HepG2 (cell line): ENCODE data around the gene CASKIN2. TPM values are rescaled to one million over a fixed set of nuclear protein-coding genes. Genes with fewer than 3 reads are reported as not detected.
A peak's percentile ranks its signal among the peaks of the same experiment; 100 is the strongest.
"Not testable (repeated sequence)": the region's sequence is repeated elsewhere in the genome, so short reads cannot be mapped to it uniquely, and the experiment has no call there.

Experiments
- ATAC-seq: fragments of 200-7000 bp; cut with Tn5 transposase; 3 replicates; pipeline ENCODE4 v1.9.1; 2020; ENCODE audit warnings: mild to moderate bottlenecking, moderate library complexity
- BruUV-seq: library from RNA; stranded (reverse); fragments of 400-500 nt; replicated peaks from 2 replicates; lab custom pipeline; 2021; lab: Mats Ljungman, UMichigan
- CTCF ChIA-PET: fragments of 300-600 bp; formaldehyde crosslinking; extraction: SDS; loops from one replicate; lab custom pipeline; 2021; ENCODE audit warnings: low total read pairs, inconsistent platforms, low intra/inter-chr PET ratio; lab: Yijun Ruan, JAX
- POLR2A ChIA-PET: fragments of 350-600 bp; sonication (Branson Sonifier 250); formaldehyde crosslinking; loops from one replicate; lab custom pipeline; 2020; ENCODE audit warnings: antibody characterized with exemption, inconsistent platforms; lab: Yijun Ruan, JAX
- DNase-seq: peaks from one replicate; pipeline ENCODE4 v3.0.0-alpha.2; 2015; ENCODE audit warnings: low spot score
- FAIRE-seq: peaks from 3 replicates; lab custom pipeline; 2011; peaks lifted over from hg19 to GRCh38; lab: Jason Lieb, UNC
- H2AFZ ChIP-seq: one replicate; pipeline ENCODE4 v1.6.1; 2011; ENCODE audit warnings: low read length, inconsistent platforms
- H3K27ac ChIP-seq: fragments of 300-600 bp; 3 replicates; pipeline ENCODE4 v1.8.0; 2011; ENCODE audit warnings: mixed run types, mild to moderate bottlenecking, mixed read lengths, low read length, inconsistent platforms; ENCODE audit not compliant: insufficient read depth; ENCODE audit errors: extremely low read length
- H3K27me3 ChIP-seq, 2 experiments: fragments of 200-600 bp in 1 of 2; 2 replicates in 1 of 2; 3 replicates in 1 of 2; pipeline versions ENCODE4 v1.6.0 to v1.8.0; 2011; ENCODE audit warnings: low read length in 2 of 2, mild to moderate bottlenecking in 2 of 2, moderate library complexity in 2 of 2, inconsistent platforms in 1 of 2; ENCODE audit not compliant: insufficient read depth in 2 of 2, control insufficient read depth in 1 of 2
- H3K36me3 ChIP-seq, 2 experiments: fragments of 200-600 bp in 1 of 2; replicated peaks in 1 of 2; 2 replicates in 1 of 2; 3 replicates in 1 of 2; pipeline versions ENCODE4 v1.5.1 to v1.8.0; 2011; ENCODE audit warnings: low read length in 2 of 2, inconsistent platforms in 1 of 2; ENCODE audit not compliant: insufficient read depth in 2 of 2, control insufficient read depth in 1 of 2
- H3K4me1 ChIP-seq: 2 replicates; pipeline ENCODE4 v1.5.1; 2012; ENCODE audit warnings: low read length, inconsistent platforms; ENCODE audit not compliant: insufficient read depth
- H3K4me2 ChIP-seq: 2 replicates; pipeline ENCODE4 v1.6.0; 2011; ENCODE audit warnings: low read depth, low read length, inconsistent platforms
- H3K4me3 ChIP-seq, 3 experiments: fragments of 200-600 bp in 1 of 3; sonication (generic), shearing (Covaris generic) in 1 of 3; replicated peaks in 1 of 3; 2 replicates each; pipeline ENCODE4 v1.5.1; 2011 to 2016; ENCODE audit warnings: low read length in 3 of 3, inconsistent platforms in 2 of 3, low read depth in 2 of 3, mild to moderate bottlenecking in 2 of 3, control low read depth in 1 of 3, mixed read lengths in 1 of 3; ENCODE audit not compliant: insufficient read depth in 1 of 3
- H3K79me2 ChIP-seq: one replicate; pipeline ENCODE4 v1.6.1; 2011; ENCODE audit warnings: low read length, inconsistent platforms; ENCODE audit not compliant: insufficient read depth
- H3K9ac ChIP-seq: 2 replicates; pipeline ENCODE4 v1.6.0; 2011; ENCODE audit warnings: mild to moderate bottlenecking, low read depth, low read length, inconsistent platforms; ENCODE audit not compliant: insufficient read depth
- H3K9me3 ChIP-seq: 2 replicates; pipeline ENCODE4 v1.5.1; 2012; ENCODE audit warnings: mild to moderate bottlenecking, low read length
- H4K20me1 ChIP-seq: 2 replicates; pipeline ENCODE4 v1.6.0; 2011; ENCODE audit warnings: inconsistent platforms, mild to moderate bottlenecking, low read length, moderate library complexity; ENCODE audit not compliant: insufficient read depth
- HNF4A ChIP-seq: sonication (generic); formaldehyde crosslinking; IDR thresholded peaks from 2 replicates; pipeline ENCODE4 v1.4.0; 2020; ENCODE audit warnings: missing genetic modification reagents
- NR2F6 ChIP-seq, 2 experiments: IDR thresholded peaks; 2 replicates each; pipeline ENCODE4 v1.6.1; 2016; ENCODE audit warnings: antibody characterized with exemption in 1 of 2, mild to moderate bottlenecking in 1 of 2
- SALL1 ChIP-seq: sonication (generic); formaldehyde crosslinking; IDR thresholded peaks from 2 replicates; pipeline ENCODE4 v1.8.0; 2022; ENCODE audit warnings: mild to moderate bottlenecking, missing genetic modification reagents
- SOX13 ChIP-seq, 3 experiments: fragments of 450-650 bp in 1 of 3; sonication (generic) in 1 of 3; formaldehyde crosslinking in 1 of 3; IDR thresholded peaks in 2 of 3; conservative IDR thresholded peaks in 1 of 3; 2 replicates each; pipeline versions ENCODE4 v1.5.0 to v1.6.1; 2016 to 2020; ENCODE audit warnings: antibody characterized with exemption in 1 of 3, mild to moderate bottlenecking in 1 of 3, missing compliant biosample characterization in 1 of 3, missing genetic modification reagents in 1 of 3, moderate library complexity in 1 of 3
- SOX5 ChIP-seq: IDR thresholded peaks from 2 replicates; pipeline ENCODE4 v1.6.1; 2016; ENCODE audit warnings: borderline replicate concordance
- SOX6 ChIP-seq, 2 experiments: fragments of 450-650 bp in 1 of 2; sonication (generic) in 1 of 2; formaldehyde crosslinking in 1 of 2; IDR thresholded peaks; 2 replicates each; pipeline versions ENCODE4 v1.4.0 to v1.6.1; 2017 to 2020; ENCODE audit warnings: antibody characterized with exemption in 1 of 2, mild to moderate bottlenecking in 1 of 2, missing genetic modification reagents in 1 of 2
- TFAP4 ChIP-seq: sonication (generic); IDR thresholded peaks from 2 replicates; pipeline ENCODE4 v1.6.1; 2016; ENCODE audit warnings: low read depth, borderline replicate concordance
- ZBTB38 ChIP-seq: sonication (generic); formaldehyde crosslinking; IDR thresholded peaks from 2 replicates; pipeline ENCODE4 v1.5.1; 2020; ENCODE audit warnings: mild to moderate bottlenecking, missing genetic modification reagents
- ZNF687 ChIP-seq: sonication (generic); formaldehyde crosslinking; IDR thresholded peaks from 2 replicates; pipeline ENCODE4 v1.5.1; 2020; ENCODE audit warnings: mild to moderate bottlenecking, missing genetic modification reagents, moderate library complexity
- ZNF746 ChIP-seq: sonication (generic); formaldehyde crosslinking; IDR thresholded peaks from 2 replicates; pipeline ENCODE4 v1.8.0; 2022; ENCODE audit warnings: mild to moderate bottlenecking, missing genetic modification reagents
- WGBS: methylation state at CpG from one replicate; pipeline ENCODE4 v1.1.6; 2017; ENCODE audit warnings: low lambda C conversion rate; 5-methylcytosine and 5-hydroxymethylcytosine counted together
- in situ Hi-C: cut with HindIII; loops from 2 replicates; pipeline ENCODE4 v1.10.0; 2017; ENCODE audit warnings: low pct_unique_long_range_greater_than_20kb; ENCODE audit not compliant: extremely low pct_ligation_motif_present
- intact Hi-C: fragments of 100-400 bp; cut with micrococcal nuclease; formaldehyde crosslinking; loops from one replicate; pipeline ENCODE4 v1.10.0; 2022; ENCODE audit not compliant: unreplicated experiment
- polyA plus RNA-seq, 8 experiments: library from polyadenylated mRNA; depleted of rRNA in 3 of 8; stranded (reverse) in 7 of 8; unstranded in 1 of 8; fragments of >200 nt; fragmentation: Illumina TruSeq in 4 of 8; extraction: Trizol in 4 of 8; gene quantifications; 2 replicates each; pipeline versions ENCODE4 v1.2.1 to v1.2.3, GENCODE V29; 2011 to 2016; ENCODE audit warnings: low read depth in 4 of 8, missing spikeins in 1 of 8, mixed read lengths in 1 of 8; ENCODE audit not compliant: insufficient read depth in 1 of 8
- total RNA-seq, 5 experiments: library from RNA; depleted of rRNA; stranded (reverse); fragments of >200 nt; fragmentation: Illumina TruSeq; extraction: Trizol; gene quantifications; 2 replicates each; pipeline ENCODE4 v1.2.3, GENCODE V29; 2016; ENCODE audit warnings: low read depth in 1 of 5

CASKIN2 gene
- total and polyA plus RNA-seq, 2 of the 13 experiments (the other 11 are each of a cell fraction or from before 2014, with no cell fraction given): 5.2 to 7.8 TPM

GRCh38 chr17:75477490-75477862 lies 37.9 kb downstream of the CASKIN2 start:
- CTCF ChIA-PET: not testable (repeated sequence)

More at GRCh38 chr17:75477490-75477862, 37.9 kb downstream of the CASKIN2 start:
- POLR2A ChIA-PET: interaction anchor here (0.6 to 1.2 kb wide), 4 partner anchors 18 to 26 kb away, joined by 3 to 6 read pairs (median 4); partner anchors contain the start of gene TMEM94
- BruUV-seq; H3K9me3 ChIP-seq; intact Hi-C loops; H2AFZ ChIP-seq; H3K9ac ChIP-seq; DNase-seq; H3K4me2 ChIP-seq; H3K4me3 ChIP-seq; in situ Hi-C loops; H3K27me3 ChIP-seq; H3K79me2 ChIP-seq; ATAC-seq; H3K27ac ChIP-seq; TF ChIP-seq NR2F6 (CRISPR knock-in tag; IDR thresholded peaks at IDR 0.05); SOX6 (IDR thresholded peaks at IDR 0.05): not testable (repeated sequence)
- peak; percentile 42 for FAIRE-seq
- Histone ChIP-seq H3K4me1 (peaks cover 15% of the 10 kb centered on the region), H3K36me3 (peaks cover 17 to 43% of the 10 kb centered on the region in 2 experiments), H4K20me1 (peaks cover 13% of the 10 kb centered on the region; the same call in 1 of the 2 replicates)
- WGBS: 66% methylated on average over 9 of the region's 11 CpGs
- 0 out of 2 replicates have a peak, but pooled peaks have one; percentile 19 for TF ChIP-seq NR2F6 (IDR thresholded peaks at IDR 0.05)
- 0 out of 2 replicates have a peak, but pooled peaks have one; percentile 33 for TF ChIP-seq ZNF746 (CRISPR knock-in tag)
- TF ChIP-seq SOX6 (CRISPR knock-in tag; IDR thresholded peaks at IDR 0.05): peak; percentile 55
- TF ChIP-seq TFAP4: peak; percentile 60; the same call in 1 of the 2 replicates
- TF ChIP-seq ZBTB38 (CRISPR knock-in tag): peak; percentile 31; the same call in 1 of the 2 replicates
- peak; percentile 58 for TF ChIP-seq SALL1 (CRISPR knock-in tag)
- peak; percentile 17; the same call in 1 of the 2 replicates for TF ChIP-seq SOX13 (IDR thresholded peaks at IDR 0.05)
- peak in 1 of 2 experiments; percentile 44; a peak in 2 of 4 replicates for TF ChIP-seq SOX13 (CRISPR knock-in tag; conservative IDR thresholded peaks at IDR 0.05 in 1 of 2, IDR thresholded peaks at IDR 0.05 in 1 of 2)
- peak; percentile 17 for TF ChIP-seq ZNF687 (CRISPR knock-in tag)
- TF ChIP-seq SOX5 (CRISPR knock-in tag): peak; percentile 56; the same call in 1 of the 2 replicates
- TF ChIP-seq HNF4A (CRISPR knock-in tag): peak; percentile 40
